ENCODE results near the gene KIRREL3. TPM values are rescaled to one million over a fixed set of nuclear protein-coding genes. Genes with fewer than 3 reads are reported as not detected.

Gene KIRREL3
- total and polyA plus RNA-seq, 2 of the 4 experiments (the other 2 are of a cell fraction), result 10.9 to 15.9 TPM

DNA sequence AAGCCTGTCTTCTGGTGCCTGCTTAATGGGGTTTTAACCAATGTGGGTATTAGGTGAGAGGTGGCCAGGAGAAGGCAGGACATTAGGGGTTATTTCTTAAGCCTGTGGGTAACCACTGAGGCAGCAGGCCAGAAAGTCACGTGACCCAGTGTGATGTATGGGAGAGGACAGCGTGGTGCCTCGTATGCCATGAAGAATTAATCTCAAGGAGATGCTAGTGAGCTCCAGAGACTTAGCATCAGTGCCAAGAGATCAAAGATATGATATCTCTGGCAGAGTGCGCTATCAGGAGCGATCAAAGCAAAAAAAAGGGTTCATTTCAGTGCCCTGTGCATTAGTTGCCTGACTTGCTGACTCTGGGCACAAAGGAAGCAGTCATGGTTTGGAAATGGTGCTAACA is 275.5 kb downstream of the KIRREL3 start:
- no peak overlapping the region for H2AK9ac ChIP-seq (replicated peaks; ENCODE audit: low read depth, low read length, poor library complexity)
- no peaks in the 10 kb centered on the region for H3K27me3 ChIP-seq (ENCODE audit: control insufficient read depth, insufficient read depth, low read length)
- intact Hi-C loops (cut with micrococcal nuclease), result no loop called here
- H3K4me3 ChIP-seq (ENCODE audit: insufficient read depth, low read depth, low read length), result no peak overlapping the region
- POLR2A ChIA-PET (ENCODE audit: unreplicated experiment), result no interaction called here
- H2BK15ac ChIP-seq (ENCODE audit: low read depth, low read length), result no peak overlapping the region
- H3K9me1 ChIP-seq (ENCODE audit: insufficient read depth, low read length), result peaks cover 9% of the 10 kb centered on the region
- H4K8ac ChIP-seq (ENCODE audit: low read depth in 2 of 2, low read length in 2 of 2), result no peak overlapping the region
- no peak overlapping the region for H3K4me2 ChIP-seq (ENCODE audit: low read depth, low read length)
- H3K79me1 ChIP-seq (ENCODE audit: low read depth in 1 of 2, low read length in 2 of 2), result peaks cover 0 to 3% of the 10 kb centered on the region in 2 experiments; a peak in 2 of 4 replicates
- H4K91ac ChIP-seq (ENCODE audit: insufficient read depth, low read depth, low read length), result no peak overlapping the region
- no peak for TF ChIP-seq FOS (IDR thresholded peaks at IDR 0.05; ENCODE audit: low read depth, low read length)
- TF ChIP-seq CHD1 (IDR thresholded peaks at IDR 0.05; ENCODE audit: low read depth, low read length), result no peak
- no peak for TF ChIP-seq POLR2A (IDR thresholded peaks at IDR 0.05; ENCODE audit: low read depth, low read length)
- TF ChIP-seq, protein P1, sequence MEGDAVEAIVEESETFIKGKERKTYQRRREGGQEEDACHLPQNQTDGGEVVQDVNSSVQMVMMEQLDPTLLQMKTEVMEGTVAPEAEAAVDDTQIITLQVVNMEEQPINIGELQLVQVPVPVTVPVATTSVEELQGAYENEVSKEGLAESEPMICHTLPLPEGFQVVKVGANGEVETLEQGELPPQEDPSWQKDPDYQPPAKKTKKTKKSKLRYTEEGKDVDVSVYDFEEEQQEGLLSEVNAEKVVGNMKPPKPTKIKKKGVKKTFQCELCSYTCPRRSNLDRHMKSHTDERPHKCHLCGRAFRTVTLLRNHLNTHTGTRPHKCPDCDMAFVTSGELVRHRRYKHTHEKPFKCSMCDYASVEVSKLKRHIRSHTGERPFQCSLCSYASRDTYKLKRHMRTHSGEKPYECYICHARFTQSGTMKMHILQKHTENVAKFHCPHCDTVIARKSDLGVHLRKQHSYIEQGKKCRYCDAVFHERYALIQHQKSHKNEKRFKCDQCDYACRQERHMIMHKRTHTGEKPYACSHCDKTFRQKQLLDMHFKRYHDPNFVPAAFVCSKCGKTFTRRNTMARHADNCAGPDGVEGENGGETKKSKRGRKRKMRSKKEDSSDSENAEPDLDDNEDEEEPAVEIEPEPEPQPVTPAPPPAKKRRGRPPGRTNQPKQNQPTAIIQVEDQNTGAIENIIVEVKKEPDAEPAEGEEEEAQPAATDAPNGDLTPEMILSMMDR (conservative IDR thresholded peaks at IDR 0.05; ENCODE audit: low read depth, low read length), result no peak
- no peak for TF ChIP-seq MAFK (IDR thresholded peaks at IDR 0.05; ENCODE audit: low read depth, low read length)
- TF ChIP-seq USF2 (IDR thresholded peaks at IDR 0.05; ENCODE audit: low read depth, low read length), result no peak
- no peak for TF ChIP-seq CEBPB (IDR thresholded peaks at IDR 0.05; ENCODE audit: low read depth, low read length)
- TF ChIP-seq, protein P2, sequence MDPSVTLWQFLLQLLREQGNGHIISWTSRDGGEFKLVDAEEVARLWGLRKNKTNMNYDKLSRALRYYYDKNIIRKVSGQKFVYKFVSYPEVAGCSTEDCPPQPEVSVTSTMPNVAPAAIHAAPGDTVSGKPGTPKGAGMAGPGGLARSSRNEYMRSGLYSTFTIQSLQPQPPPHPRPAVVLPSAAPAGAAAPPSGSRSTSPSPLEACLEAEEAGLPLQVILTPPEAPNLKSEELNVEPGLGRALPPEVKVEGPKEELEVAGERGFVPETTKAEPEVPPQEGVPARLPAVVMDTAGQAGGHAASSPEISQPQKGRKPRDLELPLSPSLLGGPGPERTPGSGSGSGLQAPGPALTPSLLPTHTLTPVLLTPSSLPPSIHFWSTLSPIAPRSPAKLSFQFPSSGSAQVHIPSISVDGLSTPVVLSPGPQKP (IDR thresholded peaks at IDR 0.05; ENCODE audit: borderline replicate concordance, low read depth, low read length), result no peak
- no peak for TF ChIP-seq MXI1 (IDR thresholded peaks at IDR 0.05; ENCODE audit: borderline replicate concordance, low read depth, low read length)
- no peak for TF ChIP-seq NFE2L2 (IDR thresholded peaks at IDR 0.05; ENCODE audit: low read depth, low read length)
- TF ChIP-seq RFX5 (IDR thresholded peaks at IDR 0.05; ENCODE audit: low read depth, low read length), result no peak
- no peak for TF ChIP-seq RAD21 (IDR thresholded peaks at IDR 0.05; ENCODE audit: low read length)
- TF ChIP-seq RCOR1 (IDR thresholded peaks at IDR 0.05; ENCODE audit: insufficient replicate concordance, low read length), result no peak
- TF ChIP-seq SMC3 (IDR thresholded peaks at IDR 0.05; ENCODE audit: low read depth, low read length), result no peak
- no peak for TF ChIP-seq MAZ (IDR thresholded peaks at IDR 0.05; ENCODE audit: borderline replicate concordance, low read depth, low read length)
- no peak overlapping the region for H3K14ac ChIP-seq (replicated peaks; ENCODE audit: low read depth, low read length)
- H3K36me3 ChIP-seq (ENCODE audit: control insufficient read depth, insufficient read depth, low read length), result no peaks in the 10 kb centered on the region
- no peak for DNase-seq
- no peak overlapping the region for H3K9ac ChIP-seq (ENCODE audit: low read depth, low read length)
- no TSS peak for BruUV-seq (replicated peaks)
- dilution Hi-C loops (cut with HindIII; ENCODE audit: low sequenced_read_pairs, unreplicated experiment), result no loop called here
- no peak for ATAC-seq (ENCODE audit: low read depth)
- no peak overlapping the region for H2BK120ac ChIP-seq (ENCODE audit: low read depth, low read length)
- no peaks in the 10 kb centered on the region for H3K4me1 ChIP-seq (ENCODE audit: control insufficient read depth, insufficient read depth, low read length)
- H2AFZ ChIP-seq (replicated peaks; ENCODE audit: low read length, poor library complexity), result no peak overlapping the region
- H3K18ac ChIP-seq (ENCODE audit: low read depth, low read length), result no peak overlapping the region
- no peak overlapping the region for H3K4ac ChIP-seq (ENCODE audit: low read depth, low read length)
- H2BK5ac ChIP-seq (ENCODE audit: low read depth, low read length, poor library complexity, severe bottlenecking), result no peak overlapping the region
- H4K5ac ChIP-seq (ENCODE audit: low read depth, low read length), result no peak overlapping the region
- peaks cover 5% of the 10 kb centered on the region; the same call in 1 of the 2 replicates for H4K20me1 ChIP-seq (ENCODE audit: insufficient read depth, low read length)
- H3K27ac ChIP-seq (ENCODE audit: insufficient read depth, low read length), result no peak overlapping the region
- H3K9me3 ChIP-seq (ENCODE audit: control insufficient read depth, insufficient read depth, low read length), result no peaks in the 10 kb centered on the region
- CTCF ChIA-PET, result no interaction called here
- no peak overlapping the region for H3K23ac ChIP-seq (ENCODE audit: low read depth, low read length)
- H2AK5ac ChIP-seq (ENCODE audit: low read depth, low read length), result no peak overlapping the region
- WGBS, 2 experiments (ENCODE audit: extremely low coverage in 2 of 2, insufficient read length in 1 of 2), result 79% methylated on average over 5 of the region's 5 CpGs; no CpG with 5 or more reads in 1 of the 2 experiments
- H2BK20ac ChIP-seq (ENCODE audit: low read depth, low read length), result no peak overlapping the region
- in situ Hi-C loops (cut with MboI; ENCODE audit: low sequenced_read_pairs), result no loop called here
- no peak overlapping the region for H3K56ac ChIP-seq (ENCODE audit: extremely low read depth, insufficient read depth, low read length)

All from IMR-90 (cell line).